HG02938 (cell line): Measurements from ENCODE around the gene UPB1.

Source experiments
- ATAC-seq: cut with Tn5 transposase; IDR thresholded peaks from one replicate; pipeline ENCODE4 v1.9.1; 2021; ENCODE audit warnings: mild to moderate bottlenecking, moderate library complexity; ENCODE audit not compliant: unreplicated experiment

Gene UPB1

GRCh38 chr22:24494528-24495364 is at the start of gene UPB1:
Gene UPB1 (plus strand): TSS chr22:24495332. CDS start chr22:24495404, 72 bp downstream.
- ATAC-seq: no peak

- ATAC-seq: no peak
Observed at GRCh38 chr22:24445481-24446259, 49.5 kb upstream of the UPB1 start.

DNA sequence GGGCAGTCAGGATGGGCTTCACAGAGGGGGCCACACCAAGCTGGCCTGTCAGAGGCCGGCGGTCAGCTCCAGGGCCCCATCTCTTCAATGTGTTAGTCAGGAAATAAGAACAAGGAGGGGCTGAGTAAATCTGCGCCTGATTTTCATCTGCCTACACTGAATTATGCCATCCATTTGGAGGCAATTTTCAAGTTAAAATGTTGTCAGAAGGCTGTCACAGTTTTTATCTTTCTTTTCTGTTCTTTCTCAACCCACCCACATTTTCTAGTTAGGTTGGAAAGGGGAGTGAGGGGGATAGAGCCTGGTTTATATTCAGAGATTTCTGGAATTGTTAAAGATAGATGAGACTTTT is 48.9 kb upstream of the UPB1 start:
- ATAC-seq: no peak

- ATAC-seq: no peak
Observed at GRCh38 chr22:24450610-24451009, 44.5 kb upstream of the UPB1 start.

DNA sequence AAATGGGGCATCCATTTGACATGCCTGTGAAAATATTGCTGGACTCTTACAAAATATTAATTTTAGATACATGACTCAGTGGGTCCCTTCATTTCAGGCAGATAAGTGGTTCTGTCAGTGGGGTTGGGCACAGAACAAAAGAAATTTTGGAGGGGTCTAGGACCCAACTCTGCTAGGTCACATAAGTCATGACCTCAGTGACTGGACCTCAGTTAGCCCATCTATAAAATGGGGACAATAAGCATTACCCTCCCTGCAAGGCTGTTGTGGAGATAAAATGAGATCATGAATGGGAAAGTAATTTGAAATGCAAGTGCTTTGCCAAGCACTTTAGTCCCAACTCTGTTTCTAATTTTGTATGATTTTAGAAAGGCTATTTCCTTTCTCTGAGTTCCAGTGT is 44.0 kb upstream of the UPB1 start:
- ATAC-seq: no peak

GRCh38 chr22:24453853-24454252 is 41.3 kb upstream of the UPB1 start:
- no peak for ATAC-seq

DNA sequence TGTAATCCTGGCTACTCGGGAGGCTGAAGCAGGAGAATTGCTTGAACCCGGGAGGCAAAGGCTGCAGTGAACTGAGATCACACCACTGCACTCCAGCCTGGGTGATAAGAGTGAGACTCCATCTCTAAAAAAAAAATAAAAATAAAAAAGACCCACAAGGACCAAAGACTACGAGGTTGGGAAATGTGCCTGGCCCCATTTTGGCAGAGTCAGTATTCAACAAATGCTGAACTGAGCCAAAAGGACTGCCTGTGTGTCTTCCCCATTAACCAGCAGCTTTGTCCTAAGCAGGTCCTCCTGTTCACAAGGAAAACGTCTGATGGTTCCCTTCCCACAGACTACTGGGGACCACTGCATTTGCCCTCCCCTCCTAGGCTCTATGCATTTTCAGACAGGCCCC is 40.1 kb upstream of the UPB1 start:
- no peak for ATAC-seq

- ATAC-seq: no peak
Observed at GRCh38 chr22:24455751-24456426, 39.2 kb upstream of the UPB1 start.

DNA sequence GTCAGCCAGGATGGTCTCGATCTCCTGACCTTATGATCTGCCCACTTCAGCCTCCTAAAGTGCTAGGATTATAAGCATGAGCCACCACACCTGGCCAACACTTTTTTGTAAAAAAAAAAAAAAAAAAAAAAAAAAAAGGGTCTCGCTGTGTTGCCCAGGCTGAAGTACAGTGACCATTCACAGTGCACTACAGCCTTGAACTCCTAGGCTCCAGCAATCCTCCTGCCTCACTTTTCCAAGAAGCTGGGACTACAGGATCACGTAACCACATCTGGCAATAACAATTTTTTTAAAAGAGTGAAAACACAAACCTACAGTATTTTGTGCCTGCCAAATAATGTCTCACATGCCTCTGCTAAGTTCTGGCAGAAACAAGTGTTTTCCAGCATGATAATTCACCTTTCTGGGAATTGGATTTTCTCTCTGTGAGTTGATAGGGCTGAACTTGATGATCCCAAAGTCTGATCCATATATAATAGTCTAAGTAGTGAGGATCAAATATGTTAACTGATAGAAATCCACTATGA is 37.2 kb upstream of the UPB1 start:
- no peak for ATAC-seq

GRCh38 chr22:24459911-24460310 is 35.2 kb upstream of the UPB1 start:
- ATAC-seq: no peak

GRCh38 chr22:24460418-24461089 is 34.6 kb upstream of the UPB1 start:
- ATAC-seq: no peak

DNA sequence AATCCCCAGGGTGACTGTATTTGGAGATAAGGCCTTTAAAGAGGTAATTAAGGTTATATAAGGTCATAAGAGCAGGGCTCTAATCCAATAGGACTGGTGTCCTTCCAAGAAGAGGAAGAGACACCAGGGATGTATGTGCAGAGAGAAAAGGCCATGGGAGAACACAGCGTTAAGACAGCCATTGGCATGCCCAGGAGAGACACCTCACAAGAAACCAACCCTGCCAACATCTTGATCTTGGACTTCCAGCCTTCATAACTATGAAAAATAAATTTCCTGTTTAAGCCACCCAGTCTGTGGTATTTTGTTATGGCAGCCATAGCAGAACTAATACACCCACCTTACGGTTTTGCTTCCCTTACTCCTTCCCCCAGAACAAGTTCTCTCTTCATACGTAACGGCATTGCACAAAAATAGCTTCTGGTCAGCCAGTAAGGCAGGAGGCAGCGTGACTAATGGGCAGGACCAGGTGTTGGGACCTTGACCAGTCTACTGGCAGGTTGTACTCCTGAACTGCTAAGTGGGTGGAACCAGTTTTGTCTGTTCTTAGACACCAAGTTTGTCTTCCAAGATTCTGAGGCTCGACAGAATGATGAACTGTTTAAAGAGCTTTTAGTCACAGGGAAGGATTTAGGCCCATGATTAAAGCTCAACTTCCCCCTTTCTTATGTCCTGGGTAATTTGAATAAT is 31.9 kb upstream of the UPB1 start:
- ATAC-seq: no peak

DNA sequence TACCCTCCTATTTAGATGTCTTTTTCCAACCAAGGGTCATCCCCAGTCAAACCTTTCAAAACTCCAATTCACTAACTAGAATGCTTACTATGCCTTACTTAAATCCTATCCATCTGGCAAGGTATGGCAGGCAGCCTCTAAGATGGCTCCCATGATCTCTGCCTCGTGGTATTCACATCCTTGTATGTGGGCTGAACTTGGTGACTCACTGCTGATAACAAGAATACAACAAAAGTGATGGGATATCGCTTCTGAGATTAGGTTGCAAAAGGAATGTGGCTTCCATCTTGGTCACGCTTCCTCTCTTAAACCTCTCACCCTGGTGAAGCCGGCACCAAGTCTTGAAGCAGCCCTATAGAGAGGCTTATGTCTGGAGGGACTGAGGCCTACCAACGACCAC is 29.6 kb upstream of the UPB1 start:
- ATAC-seq: no peak

- ATAC-seq: no peak
Observed at GRCh38 chr22:24465975-24466374, 29.2 kb upstream of the UPB1 start.

DNA sequence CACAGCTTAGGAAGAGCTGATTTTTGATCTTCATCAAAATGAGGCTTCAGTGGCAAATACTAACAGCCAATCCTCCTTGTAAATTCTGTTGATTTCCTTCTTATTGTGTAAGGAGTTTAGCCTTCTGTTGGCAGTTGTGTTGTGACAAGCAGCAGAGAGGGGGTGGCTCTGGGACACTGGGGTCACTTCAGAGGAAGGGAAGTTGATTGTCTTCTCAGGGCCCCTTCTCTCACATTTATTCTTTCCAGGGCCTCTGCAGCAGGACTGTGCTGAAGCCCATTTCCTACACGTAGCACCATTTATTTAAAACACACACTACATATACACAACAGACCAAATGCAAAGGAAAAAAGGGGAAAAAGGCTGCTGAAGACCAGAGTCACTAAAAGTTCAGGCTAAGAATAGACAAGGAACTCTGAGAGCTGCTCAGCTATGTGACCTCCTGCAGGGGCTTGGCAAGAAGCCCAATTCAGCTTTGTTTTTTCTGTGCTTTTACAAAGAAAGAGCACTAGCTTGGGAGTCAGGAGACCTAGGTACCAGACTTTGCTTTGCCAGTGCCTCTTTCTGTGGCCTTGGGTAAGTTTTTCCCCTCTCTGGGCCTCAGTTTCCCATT is 28.3 kb upstream of the UPB1 start:
- no peak for ATAC-seq

DNA sequence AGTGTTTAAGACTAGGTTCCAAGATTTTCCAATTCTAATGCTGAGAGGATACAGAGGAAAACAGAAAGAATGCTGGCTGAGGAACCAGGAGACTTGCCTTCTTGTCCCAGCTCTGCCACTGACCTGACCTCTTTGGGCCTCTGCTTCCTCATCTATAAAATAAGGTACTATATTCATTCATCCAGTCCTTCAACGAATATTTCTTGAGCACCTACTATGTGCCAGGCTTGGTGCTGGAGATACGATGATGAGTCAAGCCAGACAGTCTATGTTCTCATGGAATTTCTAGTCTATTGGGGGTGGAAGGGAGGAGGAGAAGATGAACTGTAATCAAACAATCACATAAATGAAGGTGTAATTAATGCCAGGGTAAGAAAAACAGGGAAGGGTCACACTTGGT is 27.8 kb upstream of the UPB1 start:
- no peak for ATAC-seq

DNA sequence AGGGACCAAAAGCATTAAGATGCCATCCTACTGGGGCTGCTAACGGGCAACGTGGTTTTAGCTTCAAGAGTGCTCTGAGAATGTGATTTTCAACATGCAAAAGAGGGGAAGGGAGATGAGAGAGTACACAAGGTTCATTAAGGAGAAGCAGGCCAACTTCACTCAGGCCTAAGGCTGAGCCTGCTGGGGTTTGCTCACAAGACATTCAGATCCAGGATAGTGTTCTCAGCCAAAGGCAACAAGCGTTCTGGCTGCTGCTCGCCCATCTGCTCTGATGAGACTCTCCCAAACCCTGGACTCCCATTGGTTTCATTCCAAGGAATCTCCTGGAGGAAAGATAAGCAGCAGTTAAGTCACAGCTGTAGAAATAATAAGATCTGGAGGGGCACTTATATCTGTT is 23.6 kb upstream of the UPB1 start:
- no peak for ATAC-seq

- ATAC-seq: no peak
Observed at GRCh38 chr22:24473284-24473683, 21.8 kb upstream of the UPB1 start.

- ATAC-seq: no peak
Observed at GRCh38 chr22:24474221-24474620, 20.9 kb upstream of the UPB1 start.

- ATAC-seq: no peak
Observed at GRCh38 chr22:24474649-24475255, 20.4 kb upstream of the UPB1 start.
